ENCODE results near the gene CALCB. TPM values are rescaled to one million over a fixed set of nuclear protein-coding genes. Genes with fewer than 3 reads are reported as not detected.
"Not testable (repeated sequence)": the region's sequence is repeated elsewhere in the genome, so short reads cannot be mapped to it uniquely, and the experiment has no call there.

The CALCB gene
- total RNA-seq, 4 donors from 2014 or later = not detected

DNA sequence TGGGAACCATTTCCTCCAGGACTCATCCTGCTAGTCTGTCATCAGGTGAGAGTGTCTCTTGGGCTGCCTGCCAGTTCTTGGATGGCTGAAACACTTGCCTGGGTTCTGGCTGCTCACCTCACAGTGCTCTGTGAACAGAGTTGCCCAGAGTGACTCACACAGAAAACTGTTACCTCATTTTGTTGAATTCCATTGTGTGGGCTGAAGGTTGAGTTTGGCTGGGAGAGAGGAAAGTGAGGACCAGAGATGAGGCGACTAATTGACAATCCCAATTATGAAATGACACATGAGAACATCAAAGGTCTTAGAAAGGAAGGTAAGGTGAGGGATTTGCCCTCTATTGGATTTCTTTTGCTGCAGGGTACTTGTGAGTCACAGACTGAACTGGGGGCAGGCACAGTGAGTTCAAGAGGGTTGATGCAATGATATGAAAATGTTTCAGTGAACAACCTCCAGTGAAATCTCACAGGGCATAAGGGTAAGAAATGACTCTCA, 20.2 kb upstream of the CALCB start:
- WGBS, 2 donors = 52 to 68% methylated on average over 1 of the region's 1 CpG
- intact Hi-C loops (cut with DNase I; ENCODE audit: low total_unique reads) = no loop called here
- no peak for DNase-seq (ENCODE audit: low spot score in 2 of 2)
- TF ChIP-seq POLR2A (IDR thresholded peaks at IDR 0.05) (no peak), CTCF (IDR thresholded peaks at IDR 0.05) (no peak)
- H3K4me3 ChIP-seq (ENCODE audit: low read depth, poor library complexity, severe bottlenecking) = no peak overlapping the region

- TF ChIP-seq CTCF (IDR thresholded peaks at IDR 0.05) = no peak
- no peak for TF ChIP-seq POLR2A (IDR thresholded peaks at IDR 0.05)
- DNase-seq (ENCODE audit: low spot score in 2 of 2) = no peak
- 56 to 63% methylated on average over 3 of the region's 3 CpGs for WGBS, 2 donors
- H3K4me3 ChIP-seq (ENCODE audit: low read depth, poor library complexity, severe bottlenecking) = no peak overlapping the region
- intact Hi-C loops (cut with DNase I; ENCODE audit: low total_unique reads) = no loop called here
Measured at GRCh38 chr11:15055620-15056356, 17.6 kb upstream of the CALCB start.

- intact Hi-C loops (cut with DNase I; ENCODE audit: low total_unique reads) = no loop called here
- H3K4me3 ChIP-seq (ENCODE audit: low read depth, poor library complexity, severe bottlenecking) = no peak overlapping the region
- DNase-seq (ENCODE audit: low spot score in 2 of 2) = no peak
- TF ChIP-seq POLR2A (IDR thresholded peaks at IDR 0.05) = no peak
- 71 to 100% methylated on average over 1 of the region's 1 CpG for WGBS, 2 donors
Measured at GRCh38 chr11:15057329-15057728, 16.1 kb upstream of the CALCB start.

GRCh38 chr11:15059132-15059915, 14.1 kb upstream of the CALCB start:
- DNase-seq (ENCODE audit: low spot score in 2 of 2) = no peak
- intact Hi-C loops (cut with DNase I; ENCODE audit: low total_unique reads) = no loop called here
- H3K4me3 ChIP-seq (ENCODE audit: low read depth, poor library complexity, severe bottlenecking) = no peak overlapping the region
- TF ChIP-seq CTCF (IDR thresholded peaks at IDR 0.05) (no peak), POLR2A (IDR thresholded peaks at IDR 0.05) (no peak)
- WGBS, 2 donors = 77 to 81% methylated on average over 2 of the region's 2 CpGs

GRCh38 chr11:15062599-15062998, 10.8 kb upstream of the CALCB start:
- no peak for TF ChIP-seq POLR2A (IDR thresholded peaks at IDR 0.05)
- TF ChIP-seq CTCF (IDR thresholded peaks at IDR 0.05) = no peak
- WGBS, 2 donors = 61 to 65% methylated on average over 9 of the region's 9 CpGs
- intact Hi-C loops (cut with DNase I; ENCODE audit: low total_unique reads) = loop anchor here (5.0 kb wide), 1 partner anchor 280 kb away; no protein-coding TSS in a partner anchor
- H3K4me3 ChIP-seq (ENCODE audit: low read depth, poor library complexity, severe bottlenecking) = no peak overlapping the region
- no peak for DNase-seq (ENCODE audit: low spot score in 2 of 2)

- 84 to 94% methylated on average over 7 of the region's 7 CpGs for WGBS, 2 donors
- DNase-seq (ENCODE audit: low spot score in 2 of 2); H3K4me3 ChIP-seq (ENCODE audit: low read depth, poor library complexity, severe bottlenecking); intact Hi-C loops (cut with DNase I; ENCODE audit: low total_unique reads): not testable (repeated sequence)
Measured at GRCh38 chr11:15069751-15070150, 3.6 kb upstream of the CALCB start.

Measured in lower leg skin (tissue), 4 donors.